ENCODE data around the gene GPATCH2L. TPM values are rescaled to one million over a fixed set of nuclear protein-coding genes. Genes with fewer than 3 reads are reported as not detected.

Gene GPATCH2L
- total RNA-seq, 1 donor: 107 TPM

- DNase-seq (ENCODE audit: low read depth in 2 of 3, low spot score in 2 of 3): no peak
Observed at GRCh38 chr14:76195003-76195402, 43.3 kb downstream of the GPATCH2L start.

GRCh38 chr14:76196980-76197695, 45.4 kb downstream of the GPATCH2L start:
- no peak for DNase-seq (ENCODE audit: low read depth in 2 of 3, low spot score in 2 of 3)

- DNase-seq (ENCODE audit: low read depth in 2 of 3, low spot score in 2 of 3): no peak
Observed at GRCh38 chr14:76201162-76201561, 49.4 kb downstream of the GPATCH2L start.

- DNase-seq (ENCODE audit: low read depth in 2 of 3, low spot score in 2 of 3): no peak
Observed at GRCh38 chr14:76203086-76204001, 51.6 kb downstream of the GPATCH2L start.

GRCh38 chr14:76204461-76205230, 52.9 kb downstream of the GPATCH2L start:
- DNase-seq (ENCODE audit: low read depth in 2 of 3, low spot score in 2 of 3): no peak

- DNase-seq (ENCODE audit: low read depth in 2 of 3, low spot score in 2 of 3): no peak
Observed at GRCh38 chr14:76205708-76206107, 54.0 kb downstream of the GPATCH2L start.

- no peak for DNase-seq (ENCODE audit: low read depth in 2 of 3, low spot score in 2 of 3)
Observed at GRCh38 chr14:76208340-76208739, 56.6 kb downstream of the GPATCH2L start.

- no peak for DNase-seq (ENCODE audit: low read depth in 2 of 3, low spot score in 2 of 3)
Observed at GRCh38 chr14:76212242-76212641, 60.5 kb downstream of the GPATCH2L start.

GRCh38 chr14:76217179-76217578, 65.5 kb downstream of the GPATCH2L start:
- no peak for DNase-seq (ENCODE audit: low read depth in 2 of 3, low spot score in 2 of 3)

- DNase-seq (ENCODE audit: low read depth in 2 of 3, low spot score in 2 of 3): no peak
Observed at GRCh38 chr14:76218662-76219061, 66.9 kb downstream of the GPATCH2L start.

- DNase-seq (ENCODE audit: low read depth in 2 of 3, low spot score in 2 of 3): no peak
Observed at GRCh38 chr14:76219873-76220272, 68.2 kb downstream of the GPATCH2L start.

- DNase-seq (ENCODE audit: low read depth in 2 of 3, low spot score in 2 of 3): no peak
Observed at GRCh38 chr14:76227450-76228050, 75.8 kb downstream of the GPATCH2L start.

- no peak for DNase-seq (ENCODE audit: low read depth in 2 of 3, low spot score in 2 of 3)
Observed at GRCh38 chr14:76228138-76228537, 76.4 kb downstream of the GPATCH2L start.

GRCh38 chr14:76232800-76233199, 81.1 kb downstream of the GPATCH2L start:
- no peak for DNase-seq (ENCODE audit: low read depth in 2 of 3, low spot score in 2 of 3)

- no peak for DNase-seq (ENCODE audit: low read depth in 2 of 3, low spot score in 2 of 3)
Observed at GRCh38 chr14:76235628-76236027, 83.9 kb downstream of the GPATCH2L start.

- DNase-seq (ENCODE audit: low read depth in 2 of 3, low spot score in 2 of 3): no peak
Observed at GRCh38 chr14:76236172-76237130, 84.7 kb downstream of the GPATCH2L start.

GRCh38 chr14:76237349-76237990, 85.7 kb downstream of the GPATCH2L start:
- DNase-seq (ENCODE audit: low read depth in 2 of 3, low spot score in 2 of 3): no peak

GRCh38 chr14:76245097-76245496, 93.4 kb downstream of the GPATCH2L start:
- no peak for DNase-seq (ENCODE audit: low read depth in 2 of 3, low spot score in 2 of 3)

- DNase-seq (ENCODE audit: low read depth in 2 of 3, low spot score in 2 of 3): no peak
Observed at GRCh38 chr14:76250302-76250701, 98.6 kb downstream of the GPATCH2L start.

Data from hematopoietic multipotent progenitor cell (in vitro differentiated cells).